Suprapubic skin (tissue), 4 donors: Measurements from ENCODE around the gene TMEM63B. TPM values are rescaled to one million over a fixed set of nuclear protein-coding genes. Genes with fewer than 3 reads are reported as not detected.
"Not testable (repeated sequence)": the region's sequence is repeated elsewhere in the genome, so short reads cannot be mapped to it uniquely, and the experiment has no call there.

Source experiments
- DNase-seq, 2 donors: peaks; one replicate each; pipeline ENCODE4 v3.0.0-alpha.2; 2019; ENCODE audit warnings: low spot score in 2 of 2
- H3K27ac ChIP-seq: fragments of 200-600 bp; sonication (generic); one replicate; pipeline ENCODE4 v1.5.1; 2019
- H3K27me3 ChIP-seq: fragments of 200-600 bp; sonication (generic); one replicate; pipeline ENCODE4 v1.5.1; 2019
- H3K36me3 ChIP-seq: fragments of 200-600 bp; sonication (generic); one replicate; pipeline ENCODE4 v1.5.1; 2019
- H3K4me1 ChIP-seq: fragments of 200-600 bp; sonication (generic); one replicate; pipeline ENCODE4 v1.5.1; 2019
- H3K4me3 ChIP-seq: fragments of 200-600 bp; sonication (generic); one replicate; pipeline ENCODE4 v1.5.1; 2019; ENCODE audit warnings: mild to moderate bottlenecking
- H3K9me3 ChIP-seq: fragments of 200-600 bp; sonication (generic); one replicate; pipeline ENCODE4 v1.5.1; 2019
- CTCF ChIP-seq, 2 donors: fragments of 200-600 bp in 1 of 2; fragments of 450-650 bp in 1 of 2; sonication (generic) in 1 of 2; IDR thresholded peaks; one replicate each; pipeline ENCODE4 v1.5.1; 2016 to 2019; ENCODE audit warnings: antibody characterized with exemption in 2 of 2, mild to moderate bottlenecking in 1 of 2, moderate library complexity in 1 of 2
- EP300 ChIP-seq: sonication (generic); formaldehyde crosslinking; IDR thresholded peaks from one replicate; pipeline ENCODE4 v1.6.1; 2017; ENCODE audit warnings: antibody characterized with exemption
- POLR2A ChIP-seq, 2 donors: fragments of 450-650 bp; IDR thresholded peaks; one replicate each; pipeline ENCODE4 v1.6.1; 2017; ENCODE audit warnings: antibody characterized with exemption in 2 of 2, mild to moderate bottlenecking in 2 of 2, moderate library complexity in 2 of 2
- POLR2AphosphoS5 ChIP-seq, 3 donors: sonication (generic); formaldehyde crosslinking; IDR thresholded peaks; one replicate each; pipeline ENCODE4 v1.6.1; 2017; ENCODE audit warnings: antibody characterized with exemption in 3 of 3
- WGBS: methylation state at CpG from one replicate; pipeline ENCODE4 v1.1.5; 2018; 5-methylcytosine and 5-hydroxymethylcytosine counted together
- total RNA-seq, 4 donors: library from RNA; depleted of rRNA; stranded (reverse); fragments of >200 nt; gene quantifications; one replicate each; pipeline ENCODE4 v1.1.0, GENCODE V29; 2016

The TMEM63B gene
- total RNA-seq, 4 donors from 2014 or later = 71.5 to 89.0 (median 84.5) TPM

GRCh38 chr6:44180886-44181285 lies 53.5 kb downstream of the TMEM63B start:
- WGBS = 94% methylated on average over 4 of the region's 4 CpGs
- TF ChIP-seq EP300 (no peak), POLR2AphosphoS5 (IDR thresholded peaks at IDR 0.05) (no peak), CTCF (IDR thresholded peaks at IDR 0.05) (no peak), POLR2A (IDR thresholded peaks at IDR 0.05) (no peak)
- H3K27me3 ChIP-seq = no peaks in the 10 kb centered on the region
- no peaks in the 10 kb centered on the region for H3K36me3 ChIP-seq
- no peaks in the 10 kb centered on the region for H3K9me3 ChIP-seq
- H3K4me3 ChIP-seq = no peak overlapping the region
- no peak overlapping the region for H3K27ac ChIP-seq
- H3K4me1 ChIP-seq = peaks cover 42% of the 10 kb centered on the region
- DNase-seq = no peak

DNA sequence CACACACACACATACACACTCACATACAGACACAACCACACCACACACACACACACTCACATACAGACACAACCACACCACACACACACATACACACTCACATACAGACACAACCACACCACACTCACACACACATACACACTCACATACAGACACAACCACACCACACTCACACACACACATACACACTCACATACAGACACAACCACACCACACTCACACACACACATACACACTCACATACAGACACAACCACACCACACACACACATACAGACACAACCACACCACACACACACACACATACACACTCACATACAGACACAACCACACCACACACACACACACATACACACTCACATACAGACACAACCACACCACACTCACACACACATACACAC lies 54.4 kb downstream of the TMEM63B start:
- H3K27ac ChIP-seq, H3K27me3 ChIP-seq, H3K36me3 ChIP-seq, DNase-seq, H3K4me3 ChIP-seq, H3K9me3 ChIP-seq: not testable (repeated sequence)
- peaks cover 36% of the 10 kb centered on the region for H3K4me1 ChIP-seq

GRCh38 chr6:44182911-44183390 lies 55.6 kb downstream of the TMEM63B start:
- no peak overlapping the region for H3K4me3 ChIP-seq
- TF ChIP-seq EP300 (no peak), CTCF (IDR thresholded peaks at IDR 0.05) (no peak)
- no peak overlapping the region for H3K27ac ChIP-seq
- no peak for DNase-seq
- H3K36me3 ChIP-seq = no peaks in the 10 kb centered on the region
- H3K9me3 ChIP-seq = no peaks in the 10 kb centered on the region
- H3K27me3 ChIP-seq = no peaks in the 10 kb centered on the region
- WGBS = 83% methylated on average over 4 of the region's 4 CpGs
- H3K4me1 ChIP-seq = peaks cover 27% of the 10 kb centered on the region

- Histone ChIP-seq H3K4me3 (no peak overlapping the region), H3K36me3 (no peaks in the 10 kb centered on the region), H3K9me3 (no peaks in the 10 kb centered on the region), H3K27ac (no peak overlapping the region), H3K27me3 (no peaks in the 10 kb centered on the region), H3K4me1 (peaks cover 21% of the 10 kb centered on the region)
- TF ChIP-seq POLR2A (IDR thresholded peaks at IDR 0.05) = no peak
- TF ChIP-seq CTCF (IDR thresholded peaks at IDR 0.05) = no peak
- no peak for TF ChIP-seq EP300
- TF ChIP-seq POLR2AphosphoS5 (IDR thresholded peaks at IDR 0.05) = no peak
- no peak for DNase-seq
- 86% methylated on average over 9 of the region's 9 CpGs for WGBS
These were observed 56.4 kb downstream of the TMEM63B start for GRCh38 chr6:44183783-44184182.

GRCh38 chr6:44185356-44185755 lies 58.0 kb downstream of the TMEM63B start:
- peaks cover 19% of the 10 kb centered on the region for H3K4me1 ChIP-seq
- not testable (repeated sequence) for H3K27ac ChIP-seq, DNase-seq, H3K9me3 ChIP-seq, H3K4me3 ChIP-seq, H3K27me3 ChIP-seq, H3K36me3 ChIP-seq
- 73% methylated on average over 7 of the region's 7 CpGs for WGBS

DNA sequence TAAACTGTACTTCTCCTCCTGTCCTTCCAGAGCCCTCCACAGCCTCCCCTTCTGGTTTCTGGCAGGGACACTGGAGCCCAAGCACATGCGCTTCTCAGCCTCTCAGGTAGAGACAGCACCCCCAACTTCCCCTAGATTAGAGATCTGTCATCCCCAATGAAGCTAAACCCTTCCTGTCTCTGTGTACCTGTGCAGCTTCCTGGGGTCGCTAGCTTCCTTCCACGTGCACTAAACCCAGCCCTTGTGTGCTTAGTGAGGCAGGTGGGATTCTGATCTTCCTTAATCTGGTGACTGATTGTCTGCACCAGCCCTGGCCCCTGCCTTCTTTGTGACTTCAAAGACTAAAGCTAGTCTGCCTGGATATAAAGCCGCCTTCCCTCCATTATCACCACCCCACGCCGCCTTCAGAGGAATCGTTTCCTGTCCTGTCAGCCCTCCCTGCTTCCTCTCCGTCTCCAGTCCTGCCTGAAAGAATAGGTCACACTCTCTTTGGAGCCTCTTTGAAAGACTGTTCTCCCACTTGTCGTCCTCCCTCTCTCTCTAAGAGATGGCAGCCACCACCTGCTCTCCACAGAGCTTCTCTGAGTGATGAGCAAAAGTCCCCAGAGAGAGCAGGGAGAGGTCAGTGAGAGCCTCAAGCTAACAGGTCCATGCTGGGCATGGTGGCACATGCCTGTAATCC lies 58.7 kb downstream of the TMEM63B start:
- H3K4me3 ChIP-seq = no peak overlapping the region
- H3K9me3 ChIP-seq = no peaks in the 10 kb centered on the region
- no peaks in the 10 kb centered on the region for H3K36me3 ChIP-seq
- 46% methylated on average over 9 of the region's 9 CpGs for WGBS
- H3K4me1 ChIP-seq = peaks cover 19% of the 10 kb centered on the region
- no peak for TF ChIP-seq POLR2AphosphoS5 (IDR thresholded peaks at IDR 0.05)
- TF ChIP-seq POLR2A (IDR thresholded peaks at IDR 0.05) = no peak
- TF ChIP-seq CTCF (IDR thresholded peaks at IDR 0.05) = no peak
- no peak for TF ChIP-seq EP300
- no peak for DNase-seq
- H3K27ac ChIP-seq = peak overlapping the region; percentile 24
- H3K27me3 ChIP-seq = no peaks in the 10 kb centered on the region
